Right cardiac atrium (tissue), 5 donors: ENCODE results near the gene USP48. TPM values are rescaled to one million over a fixed set of nuclear protein-coding genes. Genes with fewer than 3 reads are reported as not detected.

Source experiments
- ATAC-seq, 2 donors: fragments of 200-7000 bp; cut with Tn5 transposase; one replicate each; pipeline versions ENCODE4 v1.8.0 to v1.9.1; 2020; ENCODE audit warnings: moderate library complexity in 2 of 2, mild to moderate bottlenecking in 1 of 2
- DNase-seq, 3 donors: peaks; one replicate each; pipeline ENCODE4 v3.0.0-alpha.2; 2020
- H3K27ac ChIP-seq: one replicate; pipeline ENCODE4 v1.5.1; 2013; ENCODE audit warnings: mild to moderate bottlenecking, low read length, control low read depth, moderate library complexity
- H3K27me3 ChIP-seq: one replicate; pipeline ENCODE4 v1.6.1; 2013; ENCODE audit not compliant: control insufficient read depth, insufficient read depth
- H3K4me1 ChIP-seq: one replicate; pipeline ENCODE4 v1.6.1; 2013; ENCODE audit warnings: low read length; ENCODE audit not compliant: control insufficient read depth, insufficient read depth
- H3K4me3 ChIP-seq: one replicate; pipeline ENCODE4 v1.5.1; 2013; ENCODE audit warnings: low read length, control low read depth
- H3K9me3 ChIP-seq: one replicate; pipeline ENCODE4 v1.6.1; 2013; ENCODE audit warnings: low read length; ENCODE audit not compliant: control insufficient read depth
- WGBS: extraction: QIAGEN DNeasy Blood & Tissue Kit; methylation state at CpG from one replicate; pipeline ENCODE4 v1.1.7; 2013; 5-methylcytosine and 5-hydroxymethylcytosine counted together
- intact Hi-C, 4 donors: fragments of 100-400 bp; cut with DNase I; formaldehyde crosslinking; loops; one replicate each; pipeline versions ENCODE4 v1.11.0 to v1.14.0; 2022 to 2023
- polyA plus RNA-seq: library from polyadenylated mRNA; stranded (reverse); fragments of 200-250 nt; gene quantifications from one replicate; pipeline ENCODE4 v1.2.3, GENCODE V29; 2013
- total RNA-seq, 4 donors: library from RNA; stranded (reverse); fragmentation: NEBNext Ultra II Directional; extraction: Animal tissue kit (Norgen Biotek cat#: 25700); gene quantifications; one replicate each; pipeline ENCODE4 v1.2.1, GENCODE V29; 2021
- donor health status: healthy with polysubstance abuse.
- donor health status: DM: no; HTN: yes; CAD: no.
- donor health status: DM: no; HTN: no; CAD: no.
- donor health status: DM: no; HTN: yes; CAD: no; lungs with severe emphysema.
- donor health status: DM: yes; HTN: yes; CAD: no.

USP48 gene
- total and polyA plus RNA-seq, 5 donors: 19.9 to 49.4 (median 45.7) TPM

- 72% methylated on average over 2 of the region's 2 CpGs for WGBS
- no peaks in the 10 kb centered on the region for H3K27me3 ChIP-seq
- intact Hi-C loops: no loop called here
- no peak for ATAC-seq
- no peak overlapping the region for H3K27ac ChIP-seq
- H3K9me3 ChIP-seq: no peaks in the 10 kb centered on the region
- peaks cover 7% of the 10 kb centered on the region for H3K4me1 ChIP-seq
- DNase-seq: no peak
- H3K4me3 ChIP-seq: no peak overlapping the region
Measured at GRCh38 chr1:21759818-21760217, 23.1 kb downstream of the USP48 start.

- DNase-seq: no peak
- Histone ChIP-seq H3K27me3 (no peaks in the 10 kb centered on the region), H3K4me1 (peaks cover 7% of the 10 kb centered on the region), H3K9me3 (no peaks in the 10 kb centered on the region), H3K4me3 (no peak overlapping the region), H3K27ac (no peak overlapping the region)
- intact Hi-C loops: no loop called here
- WGBS: 57% methylated on average over 2 of the region's 2 CpGs
- no peak for ATAC-seq
Measured at GRCh38 chr1:21759182-21759581, 23.8 kb downstream of the USP48 start.

DNA sequence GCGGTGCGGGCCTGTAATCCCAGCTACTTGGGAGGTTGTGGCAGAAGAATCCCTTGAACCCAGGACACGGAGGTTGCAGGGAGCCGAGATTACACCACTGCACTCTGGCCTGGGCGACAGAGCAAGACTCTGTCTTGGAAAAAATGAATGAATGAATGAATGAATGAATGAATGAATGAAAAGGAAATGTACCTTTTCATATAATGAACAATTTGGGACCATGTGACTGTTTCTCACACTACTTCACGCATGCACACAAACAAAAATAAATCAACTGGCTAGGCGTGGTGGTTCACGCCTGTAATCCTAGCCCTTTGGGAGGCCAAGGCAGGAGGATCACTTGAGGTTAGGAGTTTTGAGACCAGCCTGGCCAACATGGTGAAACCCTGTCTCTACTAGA, 24.3 kb downstream of the USP48 start:
- WGBS: 96% methylated on average over 8 of the region's 8 CpGs
- ATAC-seq (no peak), DNase-seq (no peak)
- Histone ChIP-seq H3K4me1 (peaks cover 5% of the 10 kb centered on the region), H3K9me3 (no peaks in the 10 kb centered on the region), H3K4me3 (no peak overlapping the region), H3K27me3 (no peaks in the 10 kb centered on the region), H3K27ac (no peak overlapping the region)
- intact Hi-C loops: no loop called here

DNA sequence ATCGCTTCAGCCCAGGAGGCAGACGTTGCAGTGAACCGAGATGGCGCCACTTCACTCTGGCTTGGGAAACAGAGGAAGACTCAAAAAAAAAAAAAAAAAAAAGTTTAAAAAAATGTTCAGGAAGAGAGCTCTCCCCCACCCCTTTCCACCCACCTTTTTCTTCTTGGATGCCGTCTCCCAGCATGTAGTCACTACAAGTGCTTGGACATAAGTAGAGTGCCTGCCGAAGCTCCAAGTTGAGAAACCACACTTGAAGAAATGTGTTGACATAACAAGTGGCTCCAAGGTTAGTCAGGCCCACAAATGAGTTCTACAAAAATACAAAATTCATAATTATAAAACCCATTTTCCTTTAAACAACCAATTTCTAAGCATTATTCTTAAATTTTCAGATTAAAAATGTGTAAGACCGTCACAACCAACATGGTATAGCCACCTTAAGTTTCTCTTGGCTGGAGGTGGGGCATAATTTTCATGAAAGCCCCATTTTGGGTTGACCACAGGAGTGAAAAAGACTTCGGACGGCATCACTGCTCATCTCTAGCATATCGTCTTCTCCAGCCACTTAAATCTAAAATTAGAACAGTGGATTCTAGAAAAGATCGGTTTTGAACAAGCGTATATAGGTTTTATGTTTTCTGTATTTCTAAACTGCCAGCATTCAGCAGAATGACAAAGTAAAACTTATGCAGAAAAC, 26.4 kb downstream of the USP48 start:
- ATAC-seq: no peak
- DNase-seq: no peak
- WGBS: 78% methylated on average over 12 of the region's 12 CpGs
- Histone ChIP-seq H3K4me1 (peaks cover 3% of the 10 kb centered on the region), H3K27me3 (no peaks in the 10 kb centered on the region), H3K9me3 (no peaks in the 10 kb centered on the region), H3K27ac (no peak overlapping the region), H3K4me3 (no peak overlapping the region)
- intact Hi-C loops: no loop called here

- ATAC-seq: no peak
- intact Hi-C loops: no loop called here
- Histone ChIP-seq H3K9me3 (no peaks in the 10 kb centered on the region), H3K4me1 (peaks cover 2% of the 10 kb centered on the region), H3K27ac (no peak overlapping the region), H3K4me3 (no peak overlapping the region), H3K27me3 (no peaks in the 10 kb centered on the region)
- 92% methylated on average over 2 of the region's 2 CpGs for WGBS
- no peak for DNase-seq
Measured at GRCh38 chr1:21755067-21755466, 27.9 kb downstream of the USP48 start.

GRCh38 chr1:21754583-21754982, 28.4 kb downstream of the USP48 start:
- DNase-seq: no peak
- Histone ChIP-seq H3K4me3 (no peak overlapping the region), H3K27ac (no peak overlapping the region), H3K4me1 (peaks cover 2% of the 10 kb centered on the region), H3K9me3 (no peaks in the 10 kb centered on the region), H3K27me3 (no peaks in the 10 kb centered on the region)
- intact Hi-C loops: no loop called here
- WGBS: 91% methylated on average over 3 of the region's 3 CpGs
- ATAC-seq: no peak

GRCh38 chr1:21752186-21752585, 30.8 kb downstream of the USP48 start:
- 82% methylated on average over 2 of the region's 2 CpGs for WGBS
- ATAC-seq (no peak), DNase-seq (no peak)
- intact Hi-C loops: no loop called here
- Histone ChIP-seq H3K27ac (no peak overlapping the region), H3K9me3 (no peaks in the 10 kb centered on the region), H3K27me3 (no peaks in the 10 kb centered on the region), H3K4me1 (peaks cover 2% of the 10 kb centered on the region), H3K4me3 (no peak overlapping the region)

GRCh38 chr1:21751281-21751680, 31.7 kb downstream of the USP48 start:
- H3K27ac ChIP-seq: no peak overlapping the region
- H3K4me1 ChIP-seq: no peaks in the 10 kb centered on the region
- intact Hi-C loops: no loop called here
- H3K27me3 ChIP-seq: no peaks in the 10 kb centered on the region
- no peak overlapping the region for H3K4me3 ChIP-seq
- DNase-seq (no peak), ATAC-seq (no peak)
- WGBS: 90% methylated on average over 2 of the region's 2 CpGs
- H3K9me3 ChIP-seq: no peaks in the 10 kb centered on the region

- intact Hi-C loops: no loop called here
Measured at GRCh38 chr1:21750841-21751240, 32.1 kb downstream of the USP48 start.

DNA sequence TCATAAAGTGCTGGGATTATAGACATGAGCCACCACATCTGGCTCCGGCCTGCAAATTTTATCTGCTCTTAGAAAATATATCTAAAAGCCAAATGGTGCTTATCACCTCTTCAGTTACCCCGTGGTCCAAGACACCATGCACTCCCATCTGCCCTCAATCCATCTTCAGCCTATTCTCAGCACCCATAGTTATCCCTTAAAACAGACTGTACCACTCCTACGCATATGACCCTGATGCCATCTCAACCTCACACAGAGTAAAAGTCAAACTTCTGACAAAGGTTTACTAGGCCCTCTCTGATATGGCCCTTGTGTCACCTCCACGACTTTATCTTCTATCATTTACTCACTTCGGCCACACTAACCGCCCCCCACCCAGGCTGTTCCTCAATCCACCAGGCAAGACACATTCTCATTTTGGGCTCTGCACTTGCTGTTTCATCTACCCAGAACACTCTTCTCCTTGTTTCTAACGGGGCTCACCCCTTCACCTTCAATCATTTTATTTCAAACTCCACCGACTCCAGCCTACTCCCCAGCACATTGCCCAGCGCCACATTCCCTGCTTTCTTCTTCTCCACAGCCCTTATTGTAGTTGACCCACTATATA, 33.0 kb downstream of the USP48 start:
- ATAC-seq: no peak

More at GRCh38 chr1:21750841-21751240, 32.1 kb downstream of the USP48 start:
- H3K4me3 ChIP-seq: no peak overlapping the region
- no peaks in the 10 kb centered on the region for H3K9me3 ChIP-seq
- H3K27me3 ChIP-seq: no peaks in the 10 kb centered on the region
- no peak overlapping the region for H3K27ac ChIP-seq
- WGBS: 44% methylated on average over 2 of the region's 2 CpGs
- ATAC-seq: no peak
- no peak for DNase-seq
- H3K4me1 ChIP-seq: no peaks in the 10 kb centered on the region

DNA sequence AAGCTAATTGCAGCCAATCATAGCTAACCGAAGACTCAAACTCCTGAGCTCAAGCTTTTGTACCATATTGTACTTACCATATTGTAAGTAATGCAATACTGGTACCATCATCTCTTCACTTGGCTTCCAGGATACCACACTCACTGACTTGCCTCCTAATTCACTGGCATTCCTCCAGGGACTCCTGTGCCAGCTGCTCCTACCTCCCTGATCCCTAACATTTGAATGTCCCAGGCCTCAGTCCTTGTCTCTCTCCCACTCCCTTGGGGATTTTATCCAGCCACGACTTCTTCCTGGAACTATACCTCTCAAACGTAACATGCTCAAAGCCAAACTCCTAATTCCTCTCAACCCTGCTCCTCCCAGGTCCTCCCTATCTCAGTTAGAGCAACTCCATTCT, 33.8 kb downstream of the USP48 start:
- intact Hi-C loops: no loop called here
- DNase-seq: no peak
- Histone ChIP-seq H3K27me3 (no peaks in the 10 kb centered on the region), H3K27ac (no peak overlapping the region), H3K4me1 (no peaks in the 10 kb centered on the region), H3K9me3 (no peaks in the 10 kb centered on the region), H3K4me3 (no peak overlapping the region)
- ATAC-seq: no peak
- WGBS: 57% methylated on average over 3 of the region's 3 CpGs

More for the DNA sequence above, 33.0 kb downstream of the USP48 start:
- 69% methylated on average over 9 of the region's 9 CpGs for WGBS
- no peak for DNase-seq
- no peaks in the 10 kb centered on the region for H3K9me3 ChIP-seq
- H3K4me1 ChIP-seq: no peaks in the 10 kb centered on the region
- intact Hi-C loops: no loop called here
- H3K27me3 ChIP-seq: no peaks in the 10 kb centered on the region
- H3K4me3 ChIP-seq: no peak overlapping the region
- no peak overlapping the region for H3K27ac ChIP-seq
